Measurements from ENCODE around the gene NAP1L4. TPM values are rescaled to one million over a fixed set of nuclear protein-coding genes. Genes with fewer than 3 reads are reported as not detected.
"Not testable (repeated sequence)": the region's sequence is repeated elsewhere in the genome, so short reads cannot be mapped to it uniquely, and the experiment has no call there.

Gene NAP1L4
- total and polyA plus RNA-seq, 10 donors: 79.5 to 137 (median 114) TPM

- H3K4me1 ChIP-seq: peaks cover 0 to 20% (median 13%) of the 10 kb centered on the region in 6 donors
- peaks cover 0 to 26% (median 8%) of the 10 kb centered on the region in 7 donors for H3K27me3 ChIP-seq (replicated peaks in 1 of 7)
- no peak overlapping the region for H3K27ac ChIP-seq
- peaks cover 0 to 5% (median 0%) of the 10 kb centered on the region in 8 donors for H3K9me3 ChIP-seq
- intact Hi-C loops (cut with DNase I; ENCODE audit: low total_unique reads): no loop called here
- DNase-seq: no peak
- TF ChIP-seq CTCF (IDR thresholded peaks at IDR 0.05 in 8 of 11, conservative IDR thresholded peaks at IDR 0.05 in 3 of 11) (no peak), POLR2A (IDR thresholded peaks at IDR 0.05) (no peak), POLR2AphosphoS5 (IDR thresholded peaks at IDR 0.05) (no peak)
- 38 to 80% (median 58%) methylated on average over 1 to 78 of the region's 78 CpGs for WGBS, 5 donors
- no peak overlapping the region for H3K4me3 ChIP-seq
- peaks cover 0 to 14% (median 0%) of the 10 kb centered on the region in 6 donors for H3K36me3 ChIP-seq
Measured at GRCh38 chr11:2909133-2909902, 82.8 kb downstream of the NAP1L4 start.

GRCh38 chr11:2908130-2908529 is 84.0 kb downstream of the NAP1L4 start:
- intact Hi-C loops (cut with DNase I; ENCODE audit: low total_unique reads): no loop called here
- Histone ChIP-seq H3K4me3 (no peak overlapping the region), H3K27me3 (replicated peaks in 1 of 7) (peaks cover 0 to 31% (median 8%) of the 10 kb centered on the region in 7 donors), H3K27ac (no peak overlapping the region), H3K36me3 (peaks cover 0 to 14% (median 0%) of the 10 kb centered on the region in 6 donors), H3K9me3 (peaks cover 0 to 5% (median 0%) of the 10 kb centered on the region in 8 donors), H3K4me1 (peaks cover 0 to 20% (median 10%) of the 10 kb centered on the region in 6 donors)
- no peak for DNase-seq
- 88 to 96% (median 91%) methylated on average over 12 to 14 of the region's 14 CpGs for WGBS, 5 donors
- no peak for TF ChIP-seq CTCF (IDR thresholded peaks at IDR 0.05 in 8 of 11, conservative IDR thresholded peaks at IDR 0.05 in 3 of 11)
- TF ChIP-seq POLR2AphosphoS5 (IDR thresholded peaks at IDR 0.05): no peak
- no peak for TF ChIP-seq POLR2A (IDR thresholded peaks at IDR 0.05)

DNA sequence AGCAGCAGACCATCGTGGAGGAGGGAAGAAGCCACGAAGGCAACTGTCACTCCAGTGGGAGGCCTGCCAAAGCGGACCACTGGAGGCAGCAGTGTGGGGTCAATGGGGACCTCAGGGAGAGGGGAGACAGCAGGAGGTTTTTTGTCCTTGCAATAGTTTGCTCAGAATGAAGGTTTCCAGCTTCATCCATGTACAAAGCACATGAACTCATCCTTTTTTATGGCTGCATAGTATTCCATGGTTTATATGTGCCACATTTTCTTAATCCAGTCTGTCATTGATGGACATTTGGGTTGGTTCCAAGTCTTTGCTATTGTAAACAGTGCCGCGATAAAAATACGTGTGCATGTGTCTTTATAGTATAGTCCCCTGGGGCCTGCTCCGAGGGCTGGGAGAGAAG is 86.8 kb downstream of the NAP1L4 start:
- intact Hi-C loops (cut with DNase I; ENCODE audit: low total_unique reads); H3K27ac ChIP-seq; H3K9me3 ChIP-seq; DNase-seq; H3K4me3 ChIP-seq: not testable (repeated sequence)
- H3K36me3 ChIP-seq: peaks cover 0 to 14% (median 0%) of the 10 kb centered on the region in 6 donors
- peaks cover 0 to 42% (median 12%) of the 10 kb centered on the region in 7 donors for H3K27me3 ChIP-seq (replicated peaks in 1 of 7)
- peaks cover 0 to 38% (median 30%) of the 10 kb centered on the region in 6 donors for H3K4me1 ChIP-seq
- WGBS, 5 donors: 87 to 94% (median 91%) methylated on average over 7 of the region's 7 CpGs

DNA sequence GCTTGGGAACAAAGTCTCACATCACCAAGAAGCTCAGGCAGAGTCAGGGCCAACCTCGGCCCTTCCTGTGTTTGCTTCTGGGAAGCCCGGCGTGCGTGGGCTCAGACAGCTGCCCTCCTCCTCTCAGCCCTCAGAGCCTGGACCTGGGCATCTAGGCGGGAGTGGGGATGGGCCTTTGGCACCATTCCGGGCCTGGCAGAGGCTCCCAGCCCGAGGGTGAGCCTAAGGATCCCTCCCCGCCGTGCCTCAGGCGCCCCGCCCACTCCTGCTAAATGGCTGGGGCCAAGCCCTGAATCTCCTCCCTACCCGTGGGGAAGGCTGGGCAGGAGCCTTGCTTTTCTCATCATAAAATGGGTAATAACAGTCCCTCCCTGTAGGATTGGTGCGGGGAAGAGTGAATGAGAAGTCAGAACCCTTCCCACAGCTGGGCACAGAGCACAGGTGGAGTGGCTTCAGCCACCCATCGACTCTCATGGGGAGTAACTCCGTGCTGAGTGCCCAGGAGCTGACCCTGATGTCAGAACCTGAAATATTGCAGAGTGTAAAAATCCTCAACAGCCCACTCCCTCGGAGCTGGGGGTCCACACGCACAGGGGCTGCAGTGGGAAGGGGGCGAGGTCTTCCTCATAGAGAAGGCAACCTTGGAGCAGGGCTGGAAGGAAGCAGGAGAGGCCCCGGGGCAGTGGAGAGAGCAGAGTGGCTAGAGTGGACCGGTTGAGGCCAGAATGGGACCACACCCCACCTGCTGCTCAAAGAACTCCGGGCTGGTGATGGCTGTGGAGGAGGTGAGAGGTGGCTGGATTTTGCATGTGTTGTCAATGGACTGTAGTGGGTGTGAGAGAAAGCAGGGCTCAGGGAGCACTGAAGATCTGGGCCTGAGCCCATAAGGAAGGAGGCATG is 87.7 kb downstream of the NAP1L4 start:
- Histone ChIP-seq H3K4me3 (no peak overlapping the region), H3K4me1 (peaks cover 0 to 47% (median 36%) of the 10 kb centered on the region in 6 donors), H3K27me3 (replicated peaks in 1 of 7) (peaks cover 0 to 39% (median 7%) of the 10 kb centered on the region in 7 donors), H3K27ac (no peak overlapping the region), H3K36me3 (peaks cover 0 to 14% (median 0%) of the 10 kb centered on the region in 6 donors), H3K9me3 (peaks cover 0 to 5% (median 0%) of the 10 kb centered on the region in 8 donors)
- no peak for DNase-seq
- no peak for TF ChIP-seq CTCF (IDR thresholded peaks at IDR 0.05 in 8 of 11, conservative IDR thresholded peaks at IDR 0.05 in 3 of 11)
- no peak for TF ChIP-seq POLR2AphosphoS5 (IDR thresholded peaks at IDR 0.05)
- no peak for TF ChIP-seq POLR2A (IDR thresholded peaks at IDR 0.05)
- intact Hi-C loops (cut with DNase I; ENCODE audit: low total_unique reads): no loop called here
- 77 to 86% (median 81%) methylated on average over 19 to 21 of the region's 21 CpGs for WGBS, 5 donors
